ENCODE data around the gene RBMS3. TPM values are rescaled to one million over a fixed set of nuclear protein-coding genes. Genes with fewer than 3 reads are reported as not detected.

The RBMS3 gene
- total and polyA plus RNA-seq, 2 experiments from 2014 or later: 3.2 to 7.4 TPM

DNA sequence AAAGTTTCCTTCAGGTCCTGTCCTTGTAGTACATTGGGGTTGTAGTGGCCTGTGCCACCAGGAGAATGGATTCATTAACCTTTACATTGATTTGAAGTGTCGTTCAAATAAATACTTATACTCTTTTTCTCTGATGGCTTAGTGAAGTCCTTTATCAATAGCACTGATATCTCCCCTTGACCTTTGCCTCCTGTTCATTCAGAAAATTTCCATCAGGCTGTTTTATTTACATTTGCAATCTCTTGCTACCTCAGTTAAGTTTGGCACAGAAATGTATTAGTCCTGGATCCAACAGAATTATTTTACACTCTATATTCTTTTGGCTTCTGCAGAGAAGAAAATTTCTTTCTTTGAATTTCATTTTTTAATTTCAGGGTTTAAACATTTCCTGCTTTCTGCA, 497.0 kb downstream of the RBMS3 start:
- H4K20me1 ChIP-seq (replicated peaks; ENCODE audit: insufficient read depth): no peaks in the 10 kb centered on the region
- peaks cover 4% of the 10 kb centered on the region; the same call in 1 of the 2 replicates for H3K4me1 ChIP-seq (ENCODE audit: insufficient read depth)
- Mint-ChIP-seq H3K36me3 (ENCODE audit: low read depth) (peaks cover 9% of the 10 kb centered on the region; the same call in 2 of the 3 replicates), H3K9me3 (peaks cover 6% of the 10 kb centered on the region), H3K27me3 (ENCODE audit: insufficient read depth, low read depth, poor library complexity) (no peaks in the 10 kb centered on the region), H3K4me1 (peaks cover 25% of the 10 kb centered on the region), H3K27ac (no peak overlapping the region), H3K4me3 (no peak overlapping the region)
- no peak overlapping the region for H2AFZ ChIP-seq
- TF ChIP-seq POLR2AphosphoS5 (IDR thresholded peaks at IDR 0.05; ENCODE audit: low read depth): no peak
- TF ChIP-seq, protein P1, sequence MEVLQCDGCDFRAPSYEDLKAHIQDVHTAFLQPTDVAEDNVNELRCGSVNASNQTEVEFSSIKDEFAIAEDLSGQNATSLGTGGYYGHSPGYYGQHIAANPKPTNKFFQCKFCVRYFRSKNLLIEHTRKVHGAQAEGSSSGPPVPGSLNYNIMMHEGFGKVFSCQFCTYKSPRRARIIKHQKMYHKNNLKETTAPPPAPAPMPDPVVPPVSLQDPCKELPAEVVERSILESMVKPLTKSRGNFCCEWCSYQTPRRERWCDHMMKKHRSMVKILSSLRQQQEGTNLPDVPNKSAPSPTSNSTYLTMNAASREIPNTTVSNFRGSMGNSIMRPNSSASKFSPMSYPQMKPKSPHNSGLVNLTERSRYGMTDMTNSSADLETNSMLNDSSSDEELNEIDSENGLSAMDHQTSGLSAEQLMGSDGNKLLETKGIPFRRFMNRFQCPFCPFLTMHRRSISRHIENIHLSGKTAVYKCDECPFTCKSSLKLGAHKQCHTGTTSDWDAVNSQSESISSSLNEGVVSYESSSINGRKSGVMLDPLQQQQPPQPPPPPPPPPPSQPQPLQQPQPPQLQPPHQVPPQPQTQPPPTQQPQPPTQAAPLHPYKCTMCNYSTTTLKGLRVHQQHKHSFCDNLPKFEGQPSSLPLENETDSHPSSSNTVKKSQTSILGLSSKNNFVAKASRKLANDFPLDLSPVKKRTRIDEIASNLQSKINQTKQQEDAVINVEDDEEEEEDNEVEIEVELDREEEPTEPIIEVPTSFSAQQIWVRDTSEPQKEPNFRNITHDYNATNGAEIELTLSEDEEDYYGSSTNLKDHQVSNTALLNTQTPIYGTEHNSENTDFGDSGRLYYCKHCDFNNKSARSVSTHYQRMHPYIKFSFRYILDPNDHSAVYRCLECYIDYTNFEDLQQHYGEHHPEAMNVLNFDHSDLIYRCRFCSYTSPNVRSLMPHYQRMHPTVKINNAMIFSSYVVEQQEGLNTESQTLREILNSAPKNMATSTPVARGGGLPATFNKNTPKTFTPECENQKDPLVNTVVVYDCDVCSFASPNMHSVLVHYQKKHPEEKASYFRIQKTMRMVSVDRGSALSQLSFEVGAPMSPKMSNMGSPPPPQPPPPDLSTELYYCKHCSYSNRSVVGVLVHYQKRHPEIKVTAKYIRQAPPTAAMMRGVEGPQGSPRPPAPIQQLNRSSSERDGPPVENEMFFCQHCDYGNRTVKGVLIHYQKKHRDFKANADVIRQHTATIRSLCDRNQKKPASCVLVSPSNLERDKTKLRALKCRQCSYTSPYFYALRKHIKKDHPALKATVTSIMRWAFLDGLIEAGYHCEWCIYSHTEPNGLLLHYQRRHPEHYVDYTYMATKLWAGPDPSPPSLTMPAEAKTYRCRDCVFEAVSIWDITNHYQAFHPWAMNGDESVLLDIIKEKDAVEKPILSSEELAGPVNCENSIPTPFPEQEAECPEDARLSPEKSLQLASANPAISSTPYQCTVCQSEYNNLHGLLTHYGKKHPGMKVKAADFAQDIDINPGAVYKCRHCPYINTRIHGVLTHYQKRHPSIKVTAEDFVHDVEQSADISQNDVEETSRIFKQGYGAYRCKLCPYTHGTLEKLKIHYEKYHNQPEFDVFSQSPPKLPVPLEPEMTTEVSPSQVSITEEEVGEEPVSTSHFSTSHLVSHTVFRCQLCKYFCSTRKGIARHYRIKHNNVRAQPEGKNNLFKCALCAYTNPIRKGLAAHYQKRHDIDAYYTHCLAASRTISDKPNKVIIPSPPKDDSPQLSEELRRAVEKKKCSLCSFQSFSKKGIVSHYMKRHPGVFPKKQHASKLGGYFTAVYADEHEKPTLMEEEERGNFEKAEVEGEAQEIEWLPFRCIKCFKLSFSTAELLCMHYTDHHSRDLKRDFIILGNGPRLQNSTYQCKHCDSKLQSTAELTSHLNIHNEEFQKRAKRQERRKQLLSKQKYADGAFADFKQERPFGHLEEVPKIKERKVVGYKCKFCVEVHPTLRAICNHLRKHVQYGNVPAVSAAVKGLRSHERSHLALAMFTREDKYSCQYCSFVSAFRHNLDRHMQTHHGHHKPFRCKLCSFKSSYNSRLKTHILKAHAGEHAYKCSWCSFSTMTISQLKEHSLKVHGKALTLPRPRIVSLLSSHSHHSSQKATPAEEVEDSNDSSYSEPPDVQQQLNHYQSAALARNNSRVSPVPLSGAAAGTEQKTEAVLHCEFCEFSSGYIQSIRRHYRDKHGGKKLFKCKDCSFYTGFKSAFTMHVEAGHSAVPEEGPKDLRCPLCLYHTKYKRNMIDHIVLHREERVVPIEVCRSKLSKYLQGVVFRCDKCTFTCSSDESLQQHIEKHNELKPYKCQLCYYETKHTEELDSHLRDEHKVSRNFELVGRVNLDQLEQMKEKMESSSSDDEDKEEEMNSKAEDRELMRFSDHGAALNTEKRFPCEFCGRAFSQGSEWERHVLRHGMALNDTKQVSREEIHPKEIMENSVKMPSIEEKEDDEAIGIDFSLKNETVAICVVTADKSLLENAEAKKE (CRISPR knock-in tag; IDR thresholded peaks at IDR 0.05): no peak
- no peak for TF ChIP-seq CREB1 (CRISPR knock-in tag; IDR thresholded peaks at IDR 0.05; ENCODE audit: low read depth)
- no peak for TF ChIP-seq NANOG (IDR thresholded peaks at IDR 0.05; ENCODE audit: borderline replicate concordance)
- no peak for TF ChIP-seq ETS1 (IDR thresholded peaks at IDR 0.05)
- no peak for TF ChIP-seq JUNB (IDR thresholded peaks at IDR 0.05; ENCODE audit: unreplicated experiment)
- no peak for TF ChIP-seq ZNF331 (CRISPR knock-in tag; IDR thresholded peaks at IDR 0.05; ENCODE audit: low read depth)
- TF ChIP-seq EZH2 (IDR thresholded peaks at IDR 0.05; ENCODE audit: low read depth, unreplicated experiment): no peak
- TF ChIP-seq, protein P2, sequence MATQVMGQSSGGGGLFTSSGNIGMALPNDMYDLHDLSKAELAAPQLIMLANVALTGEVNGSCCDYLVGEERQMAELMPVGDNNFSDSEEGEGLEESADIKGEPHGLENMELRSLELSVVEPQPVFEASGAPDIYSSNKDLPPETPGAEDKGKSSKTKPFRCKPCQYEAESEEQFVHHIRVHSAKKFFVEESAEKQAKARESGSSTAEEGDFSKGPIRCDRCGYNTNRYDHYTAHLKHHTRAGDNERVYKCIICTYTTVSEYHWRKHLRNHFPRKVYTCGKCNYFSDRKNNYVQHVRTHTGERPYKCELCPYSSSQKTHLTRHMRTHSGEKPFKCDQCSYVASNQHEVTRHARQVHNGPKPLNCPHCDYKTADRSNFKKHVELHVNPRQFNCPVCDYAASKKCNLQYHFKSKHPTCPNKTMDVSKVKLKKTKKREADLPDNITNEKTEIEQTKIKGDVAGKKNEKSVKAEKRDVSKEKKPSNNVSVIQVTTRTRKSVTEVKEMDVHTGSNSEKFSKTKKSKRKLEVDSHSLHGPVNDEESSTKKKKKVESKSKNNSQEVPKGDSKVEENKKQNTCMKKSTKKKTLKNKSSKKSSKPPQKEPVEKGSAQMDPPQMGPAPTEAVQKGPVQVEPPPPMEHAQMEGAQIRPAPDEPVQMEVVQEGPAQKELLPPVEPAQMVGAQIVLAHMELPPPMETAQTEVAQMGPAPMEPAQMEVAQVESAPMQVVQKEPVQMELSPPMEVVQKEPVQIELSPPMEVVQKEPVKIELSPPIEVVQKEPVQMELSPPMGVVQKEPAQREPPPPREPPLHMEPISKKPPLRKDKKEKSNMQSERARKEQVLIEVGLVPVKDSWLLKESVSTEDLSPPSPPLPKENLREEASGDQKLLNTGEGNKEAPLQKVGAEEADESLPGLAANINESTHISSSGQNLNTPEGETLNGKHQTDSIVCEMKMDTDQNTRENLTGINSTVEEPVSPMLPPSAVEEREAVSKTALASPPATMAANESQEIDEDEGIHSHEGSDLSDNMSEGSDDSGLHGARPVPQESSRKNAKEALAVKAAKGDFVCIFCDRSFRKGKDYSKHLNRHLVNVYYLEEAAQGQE (IDR thresholded peaks at IDR 0.05; ENCODE audit: unreplicated experiment): no peak
- TF ChIP-seq EZH2phosphoT487 (IDR thresholded peaks at IDR 0.05; ENCODE audit: unreplicated experiment): no peak
- H3K4me2 ChIP-seq: no peak overlapping the region
- H3K79me2 ChIP-seq (replicated peaks; ENCODE audit: insufficient read depth): no peaks in the 10 kb centered on the region
- ATAC-seq (no peak), DNase-seq (ENCODE audit: low spot score) (no peak)
- H3K27ac ChIP-seq (ENCODE audit: low read depth): no peak overlapping the region
- H3F3A ChIP-seq (replicated peaks; ENCODE audit: low read depth): no peaks in the 10 kb centered on the region
- no peaks in the 10 kb centered on the region for H3K27me3 ChIP-seq (ENCODE audit: insufficient read depth)
- H3K9me2 ChIP-seq (ENCODE audit: insufficient read depth): no peaks in the 10 kb centered on the region
- H3K36me3 ChIP-seq (ENCODE audit: insufficient read depth): no peaks in the 10 kb centered on the region
- H3K4me3 ChIP-seq: no peak overlapping the region
